Activated naive CD8-positive, alpha-beta T cell (primary cell): ENCODE data around the gene LCE1E.

Experiments
- H3K27ac Mint-ChIP-seq: one replicate; pipeline ENCODE4 v1.8.0; 2021; ENCODE audit warnings: mixed read lengths
- H3K27me3 Mint-ChIP-seq: one replicate; pipeline ENCODE4 v1.8.0; 2021; ENCODE audit warnings: mixed read lengths
- H3K36me3 Mint-ChIP-seq: one replicate; pipeline ENCODE4 v1.8.0; 2021; ENCODE audit warnings: mixed read lengths
- H3K4me1 Mint-ChIP-seq: one replicate; pipeline ENCODE4 v1.8.0; 2021; ENCODE audit warnings: low read depth, mixed read lengths
- H3K4me3 Mint-ChIP-seq: one replicate; pipeline ENCODE4 v1.8.0; 2021; ENCODE audit warnings: mild to moderate bottlenecking, mixed read lengths
- H3K9me3 Mint-ChIP-seq: one replicate; pipeline ENCODE4 v1.8.0; 2021; ENCODE audit warnings: low read depth, mixed read lengths

The LCE1E gene

DNA sequence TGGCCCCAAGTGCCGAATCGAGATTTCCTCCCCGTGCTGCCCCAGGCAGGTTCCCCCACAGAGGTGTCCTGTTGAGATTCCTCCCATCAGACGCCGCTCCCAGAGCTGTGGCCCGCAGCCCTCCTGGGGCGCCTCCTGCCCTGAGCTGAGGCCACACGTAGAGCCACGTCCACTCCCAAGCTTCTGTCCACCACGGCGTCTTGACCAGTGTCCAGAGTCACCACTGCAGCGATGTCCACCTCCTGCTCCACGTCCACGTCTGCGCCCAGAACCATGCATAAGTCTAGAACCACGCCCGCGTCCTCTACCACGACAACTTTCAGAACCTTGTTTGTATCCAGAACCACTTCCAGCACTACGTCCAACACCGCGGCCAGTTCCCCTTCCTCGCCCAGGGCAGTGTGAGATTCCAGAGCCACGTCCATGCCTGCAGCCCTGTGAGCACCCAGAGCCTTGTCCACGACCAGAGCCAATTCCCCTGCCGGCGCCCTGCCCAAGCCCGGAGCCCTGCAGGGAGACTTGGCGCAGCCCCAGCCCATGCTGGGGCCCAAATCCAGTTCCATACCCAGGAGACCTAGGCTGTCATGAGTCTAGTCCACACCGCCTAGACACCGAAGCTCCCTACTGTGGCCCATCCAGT, 25.4 kb upstream of the LCE1E start:
- Mint-ChIP-seq H3K9me3 (no peaks in the 10 kb centered on the region), H3K27me3 (peaks cover 9% of the 10 kb centered on the region), H3K36me3 (no peaks in the 10 kb centered on the region), H3K4me3 (no peak overlapping the region), H3K4me1 (no peaks in the 10 kb centered on the region), H3K27ac (no peak overlapping the region)

- Mint-ChIP-seq H3K4me1 (no peaks in the 10 kb centered on the region), H3K9me3 (no peaks in the 10 kb centered on the region), H3K27me3 (peaks cover 9% of the 10 kb centered on the region), H3K36me3 (no peaks in the 10 kb centered on the region), H3K27ac (no peak overlapping the region), H3K4me3 (no peak overlapping the region)
Measured at GRCh38 chr1:152761609-152762213, 24.3 kb upstream of the LCE1E start.

GRCh38 chr1:152768847-152769533, 17.1 kb upstream of the LCE1E start:
- H3K27me3 Mint-ChIP-seq = peaks cover 5% of the 10 kb centered on the region
- no peak overlapping the region for H3K4me3 Mint-ChIP-seq
- H3K36me3 Mint-ChIP-seq = no peaks in the 10 kb centered on the region
- H3K4me1 Mint-ChIP-seq = no peaks in the 10 kb centered on the region
- H3K27ac Mint-ChIP-seq = no peak overlapping the region
- no peaks in the 10 kb centered on the region for H3K9me3 Mint-ChIP-seq

DNA sequence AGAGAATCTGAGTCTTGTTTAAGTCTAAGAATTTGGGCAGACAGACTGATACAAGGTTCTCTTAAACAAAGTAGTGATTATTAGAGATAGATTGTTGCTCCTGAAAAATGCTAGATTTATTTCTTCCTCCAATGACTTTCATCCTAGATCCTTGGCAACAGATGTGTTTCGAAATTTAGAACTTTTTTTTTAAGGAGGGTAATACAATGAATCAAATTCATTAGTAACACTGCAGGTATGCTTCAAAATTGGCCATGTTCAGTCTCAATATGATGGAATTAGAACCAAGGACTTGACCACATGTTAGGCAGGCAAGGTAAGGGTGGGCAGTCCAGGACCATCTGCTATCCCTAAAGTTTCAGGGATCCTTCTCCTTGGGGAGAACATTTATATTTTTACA, 15.6 kb upstream of the LCE1E start:
- Mint-ChIP-seq H3K36me3 (no peaks in the 10 kb centered on the region), H3K27ac (no peak overlapping the region), H3K9me3 (no peaks in the 10 kb centered on the region), H3K27me3 (peaks cover 9% of the 10 kb centered on the region), H3K4me3 (no peak overlapping the region), H3K4me1 (no peaks in the 10 kb centered on the region)

DNA sequence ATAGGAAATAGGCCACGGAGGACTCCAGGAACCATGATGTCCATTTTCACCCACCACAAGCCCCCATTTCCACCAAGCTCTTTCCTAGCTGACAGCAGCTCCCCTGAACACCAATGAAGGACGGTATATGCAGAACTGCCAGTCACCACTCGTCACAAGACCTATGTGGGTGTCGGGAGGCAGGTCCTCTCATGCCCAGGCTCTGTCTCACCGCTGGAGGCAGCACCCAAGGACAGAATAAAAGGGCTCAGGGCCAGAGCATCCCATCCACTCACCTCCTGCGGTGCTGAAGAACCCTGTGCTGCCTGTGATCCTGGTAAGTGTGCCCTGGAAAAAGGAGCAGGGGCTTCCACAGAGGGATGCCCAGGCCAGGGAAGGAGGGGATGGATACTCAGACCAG, 11.2 kb upstream of the LCE1E start, which contains the start of gene LCE1F:
Gene LCE1F, plus strand, starts transcription at position 266 of the 400 bp plus-strand sequence. CDS start 1,232 bp downstream, outside the sequence.
- no peak within 1 kb of the TSS for H3K27ac Mint-ChIP-seq
- H3K4me1 Mint-ChIP-seq = no peaks in the 10 kb centered on the region
- H3K27me3 Mint-ChIP-seq = peaks cover 21% of the 10 kb centered on the region
- H3K36me3 Mint-ChIP-seq = no peaks in the 10 kb centered on the region
- H3K9me3 Mint-ChIP-seq = no peaks in the 10 kb centered on the region
- H3K4me3 Mint-ChIP-seq = no peak within 1 kb of the TSS

- H3K4me1 Mint-ChIP-seq = no peaks in the 10 kb centered on the region
- peaks cover 23% of the 10 kb centered on the region for H3K27me3 Mint-ChIP-seq
- H3K9me3 Mint-ChIP-seq = no peaks in the 10 kb centered on the region
- no peak overlapping the region for H3K4me3 Mint-ChIP-seq
- H3K27ac Mint-ChIP-seq = no peak overlapping the region
- no peaks in the 10 kb centered on the region for H3K36me3 Mint-ChIP-seq
Measured at GRCh38 chr1:152776361-152776760, 9.7 kb upstream of the LCE1E start.

DNA sequence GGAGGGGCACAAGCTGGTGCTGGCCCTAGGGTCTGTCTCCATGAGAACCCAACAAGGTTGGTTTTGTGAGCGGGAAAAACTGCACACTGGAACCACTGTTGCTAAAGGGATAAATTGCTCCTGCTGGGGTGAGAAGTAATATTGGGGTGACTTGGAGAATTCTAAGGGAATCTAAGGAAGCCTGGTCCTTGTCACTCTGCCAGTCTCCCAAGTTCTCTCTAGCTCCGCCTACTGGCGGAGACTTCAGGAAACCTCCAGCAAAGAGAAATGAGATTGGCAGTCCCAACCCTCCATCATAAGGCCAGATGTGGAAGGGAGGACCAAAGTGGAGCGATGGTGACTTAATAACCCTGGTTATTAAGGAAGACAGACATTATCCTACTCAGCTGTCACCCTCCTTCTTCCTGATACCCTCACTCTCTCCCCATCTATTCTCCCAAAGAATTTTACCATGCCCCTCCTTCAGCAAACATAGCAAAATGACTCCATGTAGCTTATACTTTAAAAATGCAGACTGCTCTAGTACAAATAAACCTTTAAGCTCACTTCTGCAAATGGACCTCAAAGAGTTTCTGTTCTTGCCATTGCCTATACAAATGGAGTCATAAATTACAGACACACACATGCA, 8.4 kb upstream of the LCE1E start:
- no peak overlapping the region for H3K27ac Mint-ChIP-seq
- no peaks in the 10 kb centered on the region for H3K9me3 Mint-ChIP-seq
- H3K27me3 Mint-ChIP-seq = peaks cover 23% of the 10 kb centered on the region

DNA sequence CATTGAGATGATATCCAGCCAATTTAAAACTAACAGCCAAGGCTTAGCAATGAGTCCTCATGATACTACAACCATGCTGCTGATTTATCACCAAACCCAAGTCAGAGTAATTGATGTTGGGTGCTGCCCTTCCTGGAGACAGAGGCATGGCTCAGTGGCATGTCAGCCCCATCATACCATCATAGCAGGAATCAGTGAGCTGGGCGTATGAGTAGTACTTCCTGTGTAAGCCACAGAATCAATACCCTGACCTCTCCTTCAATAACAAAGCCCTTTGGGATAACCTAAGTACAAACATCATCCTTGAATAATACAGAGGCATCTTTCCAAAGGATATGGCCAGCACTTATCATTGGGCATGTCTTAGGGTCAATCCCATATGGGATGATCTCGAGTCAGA, 3.0 kb upstream of the LCE1E start:
- Mint-ChIP-seq H3K27ac (no peak overlapping the region), H3K9me3 (no peaks in the 10 kb centered on the region), H3K27me3 (peaks cover 28% of the 10 kb centered on the region), H3K36me3 (no peaks in the 10 kb centered on the region), H3K4me1 (no peaks in the 10 kb centered on the region), H3K4me3 (no peak overlapping the region)

More for the DNA sequence above, 8.4 kb upstream of the LCE1E start:
- no peaks in the 10 kb centered on the region for H3K4me1 Mint-ChIP-seq
- no peak overlapping the region for H3K4me3 Mint-ChIP-seq
- H3K36me3 Mint-ChIP-seq = no peaks in the 10 kb centered on the region

DNA sequence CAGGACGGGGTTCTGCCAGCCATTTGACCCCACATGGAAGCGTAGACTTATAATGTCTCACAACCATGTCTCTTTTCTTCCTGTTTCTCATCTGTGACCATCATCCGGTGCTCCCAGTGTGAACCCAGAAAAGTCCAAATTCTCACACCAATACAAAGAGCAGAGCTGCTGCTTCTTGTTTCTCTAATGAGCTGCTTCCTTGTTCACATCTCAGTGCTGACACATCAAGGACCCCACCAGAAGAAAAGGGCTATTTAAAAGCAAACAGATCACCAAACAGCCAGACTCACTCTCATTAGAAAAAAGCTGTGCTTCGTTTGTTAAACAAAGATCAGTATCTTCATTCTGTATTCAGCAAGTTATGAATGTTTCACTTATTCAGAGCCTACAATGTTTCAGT, 9.6 kb downstream of the LCE1E start:
- Mint-ChIP-seq H3K9me3 (no peaks in the 10 kb centered on the region), H3K27ac (no peak overlapping the region), H3K27me3 (peaks cover 8% of the 10 kb centered on the region), H3K4me1 (no peaks in the 10 kb centered on the region), H3K4me3 (no peak overlapping the region), H3K36me3 (no peaks in the 10 kb centered on the region)

GRCh38 chr1:152796421-152796820, 10.4 kb downstream of the LCE1E start, which contains the start of gene LCE1D:
Gene LCE1D, plus strand, starts transcription at chr1:152796721. Its CDS starts 1,074 bp downstream, at chr1:152797795.
- no peak within 1 kb of the TSS for H3K27ac Mint-ChIP-seq
- no peaks in the 10 kb centered on the region for H3K36me3 Mint-ChIP-seq
- H3K9me3 Mint-ChIP-seq = no peaks in the 10 kb centered on the region
- H3K4me1 Mint-ChIP-seq = no peaks in the 10 kb centered on the region
- no peak within 1 kb of the TSS for H3K4me3 Mint-ChIP-seq
- peaks cover 12% of the 10 kb centered on the region for H3K27me3 Mint-ChIP-seq

DNA sequence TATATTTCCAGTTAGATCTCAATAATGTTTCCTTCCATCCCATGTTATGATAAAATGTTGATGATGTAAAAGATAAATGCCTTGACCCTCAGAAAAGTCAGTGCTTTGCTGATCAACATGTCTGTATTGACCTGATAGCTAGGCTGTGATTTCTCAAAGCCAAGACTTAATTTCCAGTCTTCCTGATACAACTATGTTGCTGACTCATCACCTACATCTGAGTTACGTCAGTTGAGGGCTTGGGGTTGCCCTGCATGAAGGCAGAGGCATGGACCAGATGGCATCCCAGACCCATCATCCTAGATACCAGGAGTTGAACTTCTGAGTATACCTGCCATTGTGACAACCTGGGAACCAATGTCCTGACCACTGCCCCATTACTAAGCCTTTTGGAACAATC, 15.3 kb downstream of the LCE1E start:
- Mint-ChIP-seq H3K27me3 (peaks cover 24% of the 10 kb centered on the region), H3K36me3 (no peaks in the 10 kb centered on the region), H3K4me3 (no peak overlapping the region), H3K27ac (no peak overlapping the region), H3K4me1 (no peaks in the 10 kb centered on the region), H3K9me3 (no peaks in the 10 kb centered on the region)

- H3K27ac Mint-ChIP-seq = no peak within 1 kb of the TSS
- H3K9me3 Mint-ChIP-seq = peaks cover 3% of the 10 kb centered on the region
- no peak within 1 kb of the TSS for H3K4me3 Mint-ChIP-seq
- H3K36me3 Mint-ChIP-seq = no peaks in the 10 kb centered on the region
- no peaks in the 10 kb centered on the region for H3K4me1 Mint-ChIP-seq
- peaks cover 19% of the 10 kb centered on the region for H3K27me3 Mint-ChIP-seq
Measured at GRCh38 chr1:152806576-152806975, 20.5 kb downstream of the LCE1E start, which contains the start of gene LCE1C. Gene LCE1C, minus strand, starts transcription at chr1:152806651. Its CDS starts 1,173 bp downstream, at chr1:152805478.

DNA sequence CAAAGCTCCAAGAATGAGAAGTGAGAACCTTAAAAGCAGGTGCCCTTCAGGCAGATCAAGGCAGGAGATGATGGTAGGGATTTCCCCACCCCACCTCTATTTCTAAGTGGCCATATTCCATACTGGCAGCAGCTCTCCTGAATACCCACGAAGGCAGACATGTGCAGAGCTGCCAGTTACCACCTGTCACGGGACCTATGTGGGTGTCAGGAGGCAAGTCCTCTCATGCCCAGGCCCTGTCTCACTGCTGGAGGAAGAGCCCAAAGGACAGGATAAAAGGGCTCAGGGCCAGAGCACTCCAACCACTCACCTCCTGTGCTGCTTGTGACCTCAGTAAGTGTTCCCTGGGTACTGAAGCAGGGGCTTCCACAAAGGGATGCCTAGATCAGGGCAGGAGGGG, 25.0 kb downstream of the LCE1E start:
- peaks cover 3% of the 10 kb centered on the region for H3K36me3 Mint-ChIP-seq
- peaks cover 15% of the 10 kb centered on the region for H3K27me3 Mint-ChIP-seq
- H3K9me3 Mint-ChIP-seq = peaks cover 5% of the 10 kb centered on the region
- no peaks in the 10 kb centered on the region for H3K4me1 Mint-ChIP-seq
- H3K4me3 Mint-ChIP-seq = no peak overlapping the region
- H3K27ac Mint-ChIP-seq = no peak overlapping the region

- peaks cover 5% of the 10 kb centered on the region for H3K9me3 Mint-ChIP-seq
- H3K4me3 Mint-ChIP-seq = no peak within 1 kb of the TSS
- H3K4me1 Mint-ChIP-seq = no peaks in the 10 kb centered on the region
- peaks cover 3% of the 10 kb centered on the region for H3K36me3 Mint-ChIP-seq
- no peak within 1 kb of the TSS for H3K27ac Mint-ChIP-seq
- peaks cover 17% of the 10 kb centered on the region for H3K27me3 Mint-ChIP-seq
Measured at GRCh38 chr1:152811671-152812070, 25.6 kb downstream of the LCE1E start, which contains the start of gene LCE1B. Gene LCE1B, plus strand, starts transcription at chr1:152811971. Its CDS starts 476 bp downstream, at chr1:152812447.

DNA sequence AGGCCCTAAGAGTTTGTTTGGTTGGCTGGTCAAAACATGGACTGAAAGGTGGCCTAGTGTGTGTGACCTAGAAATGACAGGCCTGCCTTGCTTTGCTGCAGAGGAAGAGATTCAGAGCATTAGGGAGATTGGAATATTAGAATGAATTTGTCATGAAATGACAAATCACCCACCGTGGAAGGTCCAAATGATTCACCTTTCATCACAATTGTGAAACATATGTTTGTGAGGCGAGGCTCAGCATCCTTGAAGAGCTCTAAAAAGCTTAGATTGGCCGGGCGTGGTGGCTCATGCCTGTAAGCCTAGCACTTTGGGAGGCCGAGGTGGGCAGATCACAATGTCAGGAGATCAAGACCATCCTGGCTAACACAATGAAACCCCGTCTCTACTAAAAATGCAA, 31.3 kb downstream of the LCE1E start:
- H3K9me3 Mint-ChIP-seq = peaks cover 2% of the 10 kb centered on the region
- H3K27ac Mint-ChIP-seq = no peak overlapping the region
- H3K4me1 Mint-ChIP-seq = no peaks in the 10 kb centered on the region
- peaks cover 10% of the 10 kb centered on the region for H3K27me3 Mint-ChIP-seq
- H3K36me3 Mint-ChIP-seq = peaks cover 3% of the 10 kb centered on the region
- no peak overlapping the region for H3K4me3 Mint-ChIP-seq
